Left lung (tissue), 10 donors: ENCODE measurements around the gene C3orf33. TPM values are rescaled to one million over a fixed set of nuclear protein-coding genes. Genes with fewer than 3 reads are reported as not detected.

Experiments used
- ATAC-seq: fragments of 200-7000 bp; cut with Tn5 transposase; one replicate; pipeline ENCODE4 v1.9.1; 2020; ENCODE audit warnings: moderate library complexity
- DNase-seq, 4 donors: peaks; one replicate each; pipeline ENCODE4 v3.0.0-alpha.2; 2013 to 2020
- H3K27ac ChIP-seq, 2 donors: fragments of 200-600 bp; sonication (generic) in 1 of 2; one replicate each; pipeline versions ENCODE4 v1.5.0 to v1.8.0; 2020 to 2021
- H3K27me3 ChIP-seq, 2 donors: fragments of 200-600 bp; sonication (generic) in 1 of 2; one replicate each; pipeline versions ENCODE4 v1.5.0 to v1.8.0; 2020 to 2021
- H3K36me3 ChIP-seq, 2 donors: fragments of 200-600 bp; sonication (generic) in 1 of 2; one replicate each; pipeline versions ENCODE4 v1.5.0 to v1.8.0; 2020 to 2021
- H3K4me1 ChIP-seq, 2 donors: fragments of 200-600 bp; one replicate each; pipeline ENCODE4 v1.8.0; 2021
- H3K4me3 ChIP-seq, 2 donors: fragments of 200-600 bp; sonication (generic) in 1 of 2; one replicate each; pipeline versions ENCODE4 v1.5.0 to v1.8.0; 2020 to 2021; ENCODE audit warnings: mild to moderate bottlenecking in 1 of 2
- H3K9me3 ChIP-seq, 2 donors: fragments of 200-600 bp; sonication (generic) in 1 of 2; one replicate each; pipeline versions ENCODE4 v1.5.0 to v1.8.0; 2020 to 2021
- CTCF ChIP-seq, 2 donors: fragments of 200-600 bp; sonication (generic) in 1 of 2; IDR thresholded peaks; one replicate each; pipeline versions ENCODE4 v1.5.0 to v1.8.0; 2021; ENCODE audit warnings: antibody characterized with exemption in 2 of 2
- intact Hi-C, 2 donors: fragments of 100-400 bp; cut with DNase I; formaldehyde crosslinking; loops; one replicate each; pipeline versions ENCODE4 v1.11.2 to v1.14.2; 2022
- polyA plus RNA-seq, 6 donors: library from polyadenylated mRNA; unstranded; fragments of 120-200 nt; gene quantifications; one replicate each; pipeline ENCODE4 v1.2.1, GENCODE V29; 2013; ENCODE audit not compliant: insufficient read length in 6 of 6
- total RNA-seq, 2 donors: library from RNA; stranded (reverse); fragmentation: NEBNext Ultra II Directional; extraction: Animal tissue kit (Norgen Biotek cat#: 25700); gene quantifications; one replicate each; pipeline ENCODE4 v1.2.1, GENCODE V29; 2021
- donor health status: DM: no; HTN: yes; CAD: no.
- donor health status: DM: no; HTN: no; CAD: no.

C3orf33 gene
- total and polyA plus RNA-seq, 8 donors, result 2.6 to 9.9 (median 7.1) TPM

- no peak for DNase-seq
- intact Hi-C loops, result no loop called here
- Histone ChIP-seq H3K27me3 (peaks cover 23 to 62% of the 10 kb centered on the region in 2 donors), H3K4me1 (peaks cover 3 to 25% of the 10 kb centered on the region in 2 donors), H3K36me3 (no peaks in the 10 kb centered on the region), H3K4me3 (peak overlapping the region in 1 of 2 donors; percentile 46), H3K27ac (peak overlapping the region; percentile 33 to 67), H3K9me3 (no peaks in the 10 kb centered on the region)
- TF ChIP-seq CTCF (IDR thresholded peaks at IDR 0.05), result no peak
- ATAC-seq, result no peak
Measured at GRCh38 chr3:155742349-155742965, 63.6 kb downstream of the C3orf33 start.

GRCh38 chr3:155741603-155742002 is 64.5 kb downstream of the C3orf33 start:
- no peak for TF ChIP-seq CTCF (IDR thresholded peaks at IDR 0.05)
- intact Hi-C loops, result no loop called here
- peaks cover 20 to 54% of the 10 kb centered on the region in 2 donors for H3K27me3 ChIP-seq
- no peak overlapping the region for H3K4me3 ChIP-seq
- no peaks in the 10 kb centered on the region for H3K9me3 ChIP-seq
- peaks cover 3 to 25% of the 10 kb centered on the region in 2 donors for H3K4me1 ChIP-seq
- no peaks in the 10 kb centered on the region for H3K36me3 ChIP-seq
- no peak overlapping the region for H3K27ac ChIP-seq
- DNase-seq (no peak), ATAC-seq (no peak)

- intact Hi-C loops, result no loop called here
- DNase-seq (no peak), ATAC-seq (no peak)
- Histone ChIP-seq H3K9me3 (no peaks in the 10 kb centered on the region), H3K27ac (no peak overlapping the region), H3K27me3 (peaks cover 19 to 49% of the 10 kb centered on the region in 2 donors), H3K36me3 (no peaks in the 10 kb centered on the region), H3K4me1 (peaks cover 3 to 23% of the 10 kb centered on the region in 2 donors), H3K4me3 (no peak overlapping the region)
- no peak for TF ChIP-seq CTCF (IDR thresholded peaks at IDR 0.05)
Measured at GRCh38 chr3:155741101-155741500, 65.0 kb downstream of the C3orf33 start.

- H3K27ac ChIP-seq, result peak overlapping the region in 1 of 2 donors; percentile 74
- TF ChIP-seq CTCF (IDR thresholded peaks at IDR 0.05), result no peak
Measured at GRCh38 chr3:155739154-155739553, 66.9 kb downstream of the C3orf33 start.

GRCh38 chr3:155738580-155739076 is 67.5 kb downstream of the C3orf33 start:
- H3K27me3 ChIP-seq, result peaks cover 6 to 24% of the 10 kb centered on the region in 2 donors
- H3K27ac ChIP-seq, result peak overlapping the region; percentile 74 to 76
- no peak for TF ChIP-seq CTCF (IDR thresholded peaks at IDR 0.05)
- peak overlapping the region in 1 of 2 donors; percentile 9 for H3K4me3 ChIP-seq
- ATAC-seq (no peak), DNase-seq (no peak)
- no peaks in the 10 kb centered on the region for H3K36me3 ChIP-seq
- intact Hi-C loops, result no loop called here
- no peaks in the 10 kb centered on the region for H3K9me3 ChIP-seq
- H3K4me1 ChIP-seq, result no peaks in the 10 kb centered on the region

More at GRCh38 chr3:155739154-155739553, 66.9 kb downstream of the C3orf33 start:
- peaks cover under 1 to 4% of the 10 kb centered on the region in 2 donors for H3K4me1 ChIP-seq
- H3K4me3 ChIP-seq, result no peak overlapping the region
- intact Hi-C loops, result no loop called here
- no peaks in the 10 kb centered on the region for H3K36me3 ChIP-seq
- H3K9me3 ChIP-seq, result no peaks in the 10 kb centered on the region
- peaks cover 6 to 29% of the 10 kb centered on the region in 2 donors for H3K27me3 ChIP-seq
- no peak for DNase-seq
- no peak for ATAC-seq
